Lower lobe of right lung (tissue), 2 donors: Measurements from ENCODE around the gene EEFSEC. TPM values are rescaled to one million over a fixed set of nuclear protein-coding genes. Genes with fewer than 3 reads are reported as not detected.

Source experiments
- ATAC-seq, 2 donors: fragments of 200-7000 bp; cut with Tn5 transposase; one replicate each; pipeline ENCODE4 v1.9.1; 2020 to 2022; ENCODE audit warnings: mild to moderate bottlenecking in 2 of 2, moderate library complexity in 2 of 2
- DNase-seq: peaks from one replicate; pipeline ENCODE4 v3.0.0-alpha.2; 2020
- H3K27ac ChIP-seq: fragments of 200-600 bp; one replicate; pipeline ENCODE4 v1.8.0; 2022
- H3K27me3 ChIP-seq: fragments of 200-600 bp; one replicate; pipeline ENCODE4 v1.8.0; 2022; ENCODE audit warnings: low read depth
- H3K36me3 ChIP-seq: fragments of 200-600 bp; one replicate; pipeline ENCODE4 v1.8.0; 2022; ENCODE audit warnings: mild to moderate bottlenecking
- H3K4me1 ChIP-seq: fragments of 200-600 bp; one replicate; pipeline ENCODE4 v1.8.0; 2022
- H3K4me3 ChIP-seq: fragments of 200-600 bp; one replicate; pipeline ENCODE4 v1.8.0; 2022; ENCODE audit warnings: mild to moderate bottlenecking
- H3K9me3 ChIP-seq: fragments of 200-600 bp; one replicate; pipeline ENCODE4 v1.8.0; 2022
- intact Hi-C: fragments of 100-400 bp; cut with DNase I; formaldehyde crosslinking; loops from one replicate; pipeline ENCODE4 v1.11.0; 2022
- total RNA-seq: library from RNA; stranded (reverse); fragmentation: NEBNext Ultra II Directional; extraction: Animal tissue kit (Norgen Biotek cat#: 25700); gene quantifications from one replicate; pipeline ENCODE4 v1.2.1, GENCODE V29; 2021
- TF ChIP-seq, protein P1 (sequence below): fragments of 200-600 bp; IDR thresholded peaks from one replicate; pipeline ENCODE4 v1.8.0; 2022; ENCODE audit warnings: antibody characterized with exemption, mild to moderate bottlenecking
- donor health status: DM: no; HTN: yes; CAD: no; lungs with severe emphysema.

The EEFSEC gene
- total RNA-seq, 1 donor from 2014 or later, result 15.6 TPM

DNA sequence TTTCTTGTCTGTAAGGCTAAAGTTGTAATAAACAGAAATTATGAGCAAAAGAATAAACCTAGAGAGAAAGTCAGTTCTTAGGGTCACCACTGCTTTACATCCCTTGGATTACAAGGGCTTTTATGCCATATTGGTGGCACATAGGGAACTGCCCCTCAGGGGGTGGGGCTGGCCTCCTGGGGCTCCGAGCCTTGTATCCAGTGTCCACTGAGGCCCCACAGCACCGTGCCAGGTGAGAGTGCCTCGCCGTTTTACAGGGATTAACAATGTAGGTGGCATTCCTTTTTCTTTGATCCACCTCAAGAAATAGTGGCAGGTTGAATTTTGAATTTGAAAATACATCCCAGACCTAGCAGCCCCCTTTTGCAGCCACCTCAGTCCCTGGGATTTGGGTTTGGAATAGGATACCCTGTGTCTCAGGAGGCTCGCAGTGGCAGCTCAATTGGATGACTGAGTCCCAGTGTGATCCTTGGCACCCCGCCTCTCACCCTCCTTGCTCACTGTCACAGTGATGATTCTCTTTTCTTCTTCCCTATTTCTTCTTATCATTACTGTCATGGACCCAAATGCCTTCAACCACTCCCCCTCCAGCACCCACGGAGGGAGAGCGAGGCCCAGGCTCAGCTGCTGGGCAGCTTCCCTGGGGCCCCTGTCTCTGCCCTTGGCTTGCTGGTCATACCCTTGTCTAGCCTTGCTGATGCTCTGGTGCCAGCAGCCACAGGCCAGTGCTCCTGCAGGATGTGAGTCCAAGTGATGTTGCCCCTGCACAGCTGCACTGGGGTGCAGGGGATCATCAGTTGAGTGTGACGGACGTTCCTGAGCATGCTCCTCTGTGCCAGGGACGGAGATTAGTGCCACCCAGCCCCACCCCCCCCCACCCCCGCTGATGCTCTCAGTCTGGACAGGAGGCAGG is 175.5 kb downstream of the EEFSEC start:
- no peaks in the 10 kb centered on the region for H3K9me3 ChIP-seq
- no peak overlapping the region for H3K27ac ChIP-seq
- ATAC-seq, result no peak
- H3K36me3 ChIP-seq, result no peaks in the 10 kb centered on the region
- TF ChIP-seq, protein P1, sequence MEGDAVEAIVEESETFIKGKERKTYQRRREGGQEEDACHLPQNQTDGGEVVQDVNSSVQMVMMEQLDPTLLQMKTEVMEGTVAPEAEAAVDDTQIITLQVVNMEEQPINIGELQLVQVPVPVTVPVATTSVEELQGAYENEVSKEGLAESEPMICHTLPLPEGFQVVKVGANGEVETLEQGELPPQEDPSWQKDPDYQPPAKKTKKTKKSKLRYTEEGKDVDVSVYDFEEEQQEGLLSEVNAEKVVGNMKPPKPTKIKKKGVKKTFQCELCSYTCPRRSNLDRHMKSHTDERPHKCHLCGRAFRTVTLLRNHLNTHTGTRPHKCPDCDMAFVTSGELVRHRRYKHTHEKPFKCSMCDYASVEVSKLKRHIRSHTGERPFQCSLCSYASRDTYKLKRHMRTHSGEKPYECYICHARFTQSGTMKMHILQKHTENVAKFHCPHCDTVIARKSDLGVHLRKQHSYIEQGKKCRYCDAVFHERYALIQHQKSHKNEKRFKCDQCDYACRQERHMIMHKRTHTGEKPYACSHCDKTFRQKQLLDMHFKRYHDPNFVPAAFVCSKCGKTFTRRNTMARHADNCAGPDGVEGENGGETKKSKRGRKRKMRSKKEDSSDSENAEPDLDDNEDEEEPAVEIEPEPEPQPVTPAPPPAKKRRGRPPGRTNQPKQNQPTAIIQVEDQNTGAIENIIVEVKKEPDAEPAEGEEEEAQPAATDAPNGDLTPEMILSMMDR, result no peak
- DNase-seq, result peak; percentile 38
- H3K4me3 ChIP-seq, result no peak overlapping the region
- intact Hi-C loops, result no loop called here
- no peaks in the 10 kb centered on the region for H3K4me1 ChIP-seq
- H3K27me3 ChIP-seq, result no peaks in the 10 kb centered on the region

DNA sequence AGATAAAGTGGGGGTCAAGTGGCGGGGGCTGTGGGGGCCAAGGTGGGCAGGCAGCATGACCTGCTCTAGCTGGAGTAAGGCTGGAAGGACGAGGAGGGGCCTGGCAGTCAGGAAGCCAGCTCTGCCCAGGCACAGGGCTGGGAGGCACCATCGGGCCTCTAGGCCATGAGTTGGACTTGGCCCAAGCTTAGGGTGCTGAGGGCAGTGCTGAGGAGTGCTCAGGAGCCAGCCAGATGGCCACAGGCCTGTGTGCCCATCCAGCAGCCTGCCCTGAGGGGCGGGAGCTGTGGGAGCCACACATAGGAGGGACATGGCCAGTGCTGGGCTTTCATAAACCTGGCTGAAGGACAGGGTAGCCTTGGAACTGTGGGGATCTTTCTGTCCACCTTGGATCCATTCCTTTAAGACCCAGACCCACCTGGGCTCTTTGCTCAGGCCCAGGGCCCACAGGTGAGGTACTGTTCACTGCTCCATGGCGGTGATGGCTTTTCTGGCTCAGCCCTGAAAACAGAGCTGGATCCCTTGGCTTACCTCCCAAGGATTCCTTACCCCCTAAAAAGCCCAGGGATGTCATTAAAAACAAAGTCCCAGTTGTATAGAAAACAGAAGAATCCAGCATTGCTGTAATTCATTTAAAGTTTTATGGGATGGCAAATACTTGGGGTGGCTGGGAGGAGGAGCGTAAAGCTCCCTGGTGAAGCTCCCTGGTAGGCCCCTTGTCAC is 176.4 kb downstream of the EEFSEC start:
- intact Hi-C loops, result no loop called here
- TF ChIP-seq, protein P1, result no peak
- Histone ChIP-seq H3K36me3 (no peaks in the 10 kb centered on the region), H3K27ac (no peak overlapping the region), H3K9me3 (no peaks in the 10 kb centered on the region), H3K4me3 (no peak overlapping the region), H3K4me1 (no peaks in the 10 kb centered on the region), H3K27me3 (no peaks in the 10 kb centered on the region)
- peak in 1 of 2 donors; percentile 11 for ATAC-seq
- DNase-seq, result no peak

DNA sequence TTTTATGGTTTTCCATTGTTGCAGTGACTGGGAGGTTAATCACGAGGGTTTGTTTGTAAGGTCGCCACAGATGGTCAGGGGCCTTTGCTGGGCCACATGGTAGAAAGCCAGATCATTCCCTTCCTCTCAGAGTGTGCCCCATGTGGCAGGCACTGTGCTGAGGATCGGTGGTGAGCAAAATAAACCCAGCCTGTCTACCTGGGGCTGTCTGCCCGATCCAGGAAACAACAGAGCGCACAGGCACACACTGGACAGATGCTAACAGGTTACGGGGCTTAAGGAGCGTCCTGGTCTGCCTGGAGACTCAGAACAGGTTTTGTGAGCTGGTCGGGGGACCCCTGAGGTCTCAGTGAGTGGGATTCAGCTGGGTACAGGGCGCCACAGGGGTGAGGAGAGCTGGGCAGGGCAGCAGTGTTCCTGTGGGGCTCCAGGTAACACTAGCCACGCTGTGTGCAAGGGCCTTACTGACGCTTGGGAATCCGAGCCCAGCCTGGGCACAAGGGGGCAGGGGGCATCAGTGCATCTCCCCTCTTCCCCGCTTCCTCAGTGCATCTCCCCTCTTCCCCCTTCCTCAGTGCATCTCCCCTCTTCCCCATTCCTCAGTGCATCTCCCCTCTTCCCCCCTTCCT is 177.0 kb downstream of the EEFSEC start:
- H3K36me3 ChIP-seq, result no peaks in the 10 kb centered on the region
- intact Hi-C loops, result no loop called here
- TF ChIP-seq, protein P1, result no peak
- no peaks in the 10 kb centered on the region for H3K9me3 ChIP-seq
- DNase-seq, result no peak
- no peaks in the 10 kb centered on the region for H3K27me3 ChIP-seq
- H3K27ac ChIP-seq, result no peak overlapping the region
- H3K4me1 ChIP-seq, result no peaks in the 10 kb centered on the region
- no peak for ATAC-seq
- no peak overlapping the region for H3K4me3 ChIP-seq

DNA sequence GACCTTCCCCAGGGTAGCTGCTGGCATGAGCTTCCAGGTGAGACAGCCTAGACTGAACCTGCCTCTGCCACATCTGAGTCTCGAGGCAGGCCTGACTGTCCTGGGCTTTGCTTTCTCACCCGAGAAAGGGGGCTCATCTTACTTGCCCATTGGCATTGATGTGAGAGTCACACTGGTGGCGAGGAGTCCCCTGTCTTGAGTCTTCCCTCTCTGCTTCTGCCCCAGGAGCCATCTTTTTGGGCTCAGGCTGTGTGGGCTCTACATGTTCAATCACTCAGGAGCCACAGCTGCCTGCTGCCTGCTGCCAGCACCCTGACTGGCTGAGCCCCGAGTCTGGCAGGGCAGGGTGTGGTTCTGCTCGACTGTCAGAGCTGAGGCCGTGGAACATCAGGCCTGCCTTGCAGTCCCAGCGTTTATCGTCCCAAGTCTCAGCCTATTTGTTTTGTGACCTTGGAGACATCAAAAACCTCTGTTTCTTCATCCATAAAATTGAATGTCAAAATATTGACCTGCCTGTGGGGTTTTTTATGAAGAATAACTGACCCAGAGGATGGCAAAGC is 180.9 kb downstream of the EEFSEC start:
- TF ChIP-seq, protein P1, result no peak
- DNase-seq (peak; percentile 36), ATAC-seq (no peak)
- peaks cover 8% of the 10 kb centered on the region for H3K36me3 ChIP-seq
- no peak overlapping the region for H3K4me3 ChIP-seq
- H3K9me3 ChIP-seq, result no peaks in the 10 kb centered on the region
- intact Hi-C loops, result no loop called here
- no peak overlapping the region for H3K27ac ChIP-seq
- no peaks in the 10 kb centered on the region for H3K27me3 ChIP-seq
- H3K4me1 ChIP-seq, result no peaks in the 10 kb centered on the region

DNA sequence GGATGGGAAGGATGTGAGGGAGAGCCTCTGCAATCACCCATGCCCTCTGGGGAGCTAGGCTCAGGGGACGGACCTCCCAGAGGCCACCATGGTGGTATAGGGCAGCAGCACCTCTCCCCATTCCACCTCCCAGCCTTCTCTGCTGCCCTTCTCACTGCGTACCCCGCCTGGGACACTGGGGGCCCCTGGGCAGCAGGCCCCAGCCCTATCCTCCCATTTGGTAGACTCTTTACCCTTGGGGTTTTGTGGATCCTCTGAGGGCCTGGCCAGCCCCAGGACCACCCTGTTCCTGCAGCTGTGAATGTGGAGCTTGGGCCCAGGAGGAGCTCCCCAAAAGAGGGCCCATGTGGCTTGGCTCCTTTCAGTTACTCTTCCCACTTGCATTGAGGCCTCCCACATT is 181.5 kb downstream of the EEFSEC start:
- Histone ChIP-seq H3K4me1 (no peaks in the 10 kb centered on the region), H3K4me3 (no peak overlapping the region), H3K36me3 (peaks cover 8% of the 10 kb centered on the region), H3K27ac (no peak overlapping the region), H3K27me3 (no peaks in the 10 kb centered on the region), H3K9me3 (no peaks in the 10 kb centered on the region)
- DNase-seq, result no peak
- no peak for ATAC-seq
- intact Hi-C loops, result no loop called here
- TF ChIP-seq, protein P1, result no peak
